Mucosa of gallbladder (tissue), 1 donor: Measurements from ENCODE around the gene RCN2. TPM values are rescaled to one million over a fixed set of nuclear protein-coding genes. Genes with fewer than 3 reads are reported as not detected.
A peak's percentile ranks its signal among the peaks of the same experiment; 100 is the strongest.
"Not testable (repeated sequence)": the region's sequence is repeated elsewhere in the genome, so short reads cannot be mapped to it uniquely, and the experiment has no call there.

ENCODE experiments used
- DNase-seq: peaks from one replicate; pipeline ENCODE4 v3.0.0-alpha.2; 2020; ENCODE audit warnings: low spot score
- total RNA-seq: library from RNA; stranded (reverse); gene quantifications from one replicate; pipeline ENCODE4 v1.2.1, GENCODE V29; 2021
- donor health status: DM: no; HTN: no; CAD: no.

RCN2 gene
- total RNA-seq = 34.3 TPM

DNA sequence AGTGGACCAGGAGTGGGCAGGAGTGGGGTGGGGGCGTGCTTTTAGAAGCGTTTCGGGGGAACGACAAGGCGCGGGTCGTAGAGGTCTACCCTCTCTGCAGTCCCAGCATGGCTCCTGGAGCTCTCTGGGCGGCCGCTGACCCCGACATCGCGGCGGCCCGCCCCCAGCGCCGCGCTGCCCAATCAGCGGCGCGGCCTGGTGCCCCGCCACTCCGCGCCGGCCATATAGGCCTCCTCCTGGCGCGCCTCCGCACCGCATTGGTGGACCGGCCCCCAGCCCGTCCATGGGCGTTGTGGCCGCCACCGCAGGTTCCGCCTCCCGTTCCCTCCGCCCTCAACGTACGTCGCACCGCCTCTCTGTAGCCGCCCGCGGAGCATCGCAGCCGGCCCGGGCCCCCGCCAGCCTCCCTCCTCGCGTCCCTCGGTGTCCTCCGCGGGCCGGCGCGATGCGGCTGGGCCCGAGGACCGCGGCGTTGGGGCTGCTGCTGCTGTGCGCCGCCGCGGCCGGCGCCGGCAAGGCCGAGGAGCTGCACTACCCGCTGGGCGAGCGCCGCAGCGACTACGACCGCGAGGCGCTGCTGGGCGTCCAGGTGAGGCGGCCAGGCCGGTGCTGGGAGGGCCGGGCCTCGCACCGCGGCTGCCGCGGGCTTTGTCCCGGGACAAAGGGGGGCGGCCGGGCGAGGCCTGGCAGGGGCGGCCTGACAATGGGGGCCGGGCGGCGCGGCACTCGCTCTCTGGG lies at the start of gene RCN2:
TSS of gene RCN2 (plus strand) at position 353 of the 738 bp plus-strand sequence. CDS start at position 446, 93 bp downstream.
- DNase-seq = peak; percentile 96

GRCh38 chr15:76885212-76885611 lies 46.3 kb upstream of the RCN2 start:
- no peak for DNase-seq

DNA sequence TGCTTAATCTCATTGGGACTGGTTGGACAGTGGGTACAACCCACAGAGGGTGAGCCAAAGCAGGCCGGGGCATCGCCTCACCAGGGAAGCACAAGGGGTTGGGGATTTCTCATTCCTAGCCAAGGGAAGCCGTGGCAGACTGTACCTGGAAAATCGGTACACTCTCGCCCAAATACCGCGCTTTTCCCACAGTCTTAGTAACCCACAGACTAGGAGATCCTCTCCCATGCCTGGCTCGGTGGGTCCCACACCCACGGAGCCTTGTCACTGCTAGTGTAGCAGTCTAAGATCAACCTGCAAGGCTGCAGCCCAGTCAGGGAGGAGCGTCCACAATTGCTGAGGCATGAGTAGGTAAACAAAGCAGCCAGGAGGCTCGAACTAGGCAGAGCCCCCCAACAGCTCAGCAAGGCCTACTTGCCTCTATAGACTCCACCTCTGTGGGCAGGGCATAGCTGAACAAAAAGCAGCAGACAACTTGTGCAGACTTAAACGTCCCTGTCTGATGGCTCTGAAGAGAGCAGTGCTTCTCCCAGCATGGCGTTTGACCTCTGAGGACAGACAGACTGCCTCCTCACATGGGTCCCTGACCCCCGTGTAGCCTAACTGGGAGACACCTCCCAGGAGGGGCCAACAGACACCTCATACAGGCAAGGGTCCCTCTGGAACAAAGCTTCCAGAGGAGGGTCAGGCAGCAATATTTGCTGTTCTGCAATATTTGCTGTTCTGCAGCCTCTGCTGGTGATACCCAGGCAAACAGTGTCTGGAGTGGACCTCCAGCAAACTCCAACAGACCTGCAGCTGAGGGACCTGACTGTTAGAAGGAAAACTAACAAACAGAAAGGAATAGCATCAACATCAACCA lies 44.0 kb upstream of the RCN2 start:
- not testable (repeated sequence) for DNase-seq

DNA sequence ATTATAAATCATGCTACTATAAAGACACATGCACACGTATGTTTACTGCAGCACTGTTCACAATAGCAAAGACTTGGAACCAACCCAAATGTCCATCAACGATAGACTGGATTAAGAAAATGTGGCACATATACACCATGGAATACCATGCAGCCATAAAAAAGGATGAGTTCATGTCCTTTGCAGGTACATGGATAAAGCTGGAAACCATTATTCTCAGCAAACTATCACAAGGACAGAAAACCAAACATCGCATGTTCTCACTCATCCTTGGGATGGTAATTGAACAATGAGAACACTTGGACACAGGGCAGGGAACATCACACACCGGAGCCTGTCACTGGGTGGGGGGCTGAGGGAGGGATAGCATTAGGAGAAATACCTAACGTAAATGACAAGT lies 38.7 kb upstream of the RCN2 start:
- not testable (repeated sequence) for DNase-seq

DNA sequence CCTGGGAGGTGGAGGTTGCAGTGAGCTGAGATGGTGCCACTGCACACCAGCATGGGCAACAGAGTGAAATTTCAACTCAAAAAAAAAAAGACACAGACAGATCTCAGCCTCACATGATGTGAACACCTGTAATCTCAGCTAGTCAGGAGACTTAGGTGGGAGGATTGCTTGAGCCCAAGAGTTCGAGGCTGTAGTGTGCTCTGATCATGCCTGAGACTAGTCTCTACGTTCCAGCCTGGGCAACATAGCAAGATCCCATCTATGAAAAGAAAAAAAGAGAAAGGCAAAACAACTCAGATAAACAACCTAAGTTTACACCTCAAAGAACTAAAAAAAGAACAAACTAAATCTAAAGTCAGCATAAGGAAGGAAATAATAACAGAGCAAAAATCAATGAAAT lies 37.4 kb upstream of the RCN2 start:
- no peak for DNase-seq

GRCh38 chr15:76898102-76898501 lies 33.4 kb upstream of the RCN2 start:
- no peak for DNase-seq

- DNase-seq = not testable (repeated sequence)
These were observed 32.2 kb upstream of the RCN2 start for GRCh38 chr15:76899176-76899930.

DNA sequence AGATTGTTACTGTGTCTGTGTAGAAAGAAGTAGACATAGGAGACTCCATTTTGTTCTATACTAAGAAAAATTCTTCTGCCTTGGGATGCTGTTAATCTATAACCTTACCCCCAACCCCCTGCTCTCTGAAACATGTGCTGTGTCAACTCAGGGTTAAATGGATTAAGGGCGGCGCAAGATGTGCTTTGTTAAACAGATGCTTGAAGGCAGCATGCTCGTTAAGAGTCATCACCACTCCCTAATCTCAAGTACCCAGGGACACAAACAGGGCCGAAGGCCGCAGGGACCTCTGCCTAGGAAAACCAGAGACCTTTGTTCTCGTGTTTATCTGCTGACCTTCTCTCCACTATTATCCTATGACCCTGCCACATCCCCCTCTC lies 31.6 kb upstream of the RCN2 start:
- not testable (repeated sequence) for DNase-seq

DNA sequence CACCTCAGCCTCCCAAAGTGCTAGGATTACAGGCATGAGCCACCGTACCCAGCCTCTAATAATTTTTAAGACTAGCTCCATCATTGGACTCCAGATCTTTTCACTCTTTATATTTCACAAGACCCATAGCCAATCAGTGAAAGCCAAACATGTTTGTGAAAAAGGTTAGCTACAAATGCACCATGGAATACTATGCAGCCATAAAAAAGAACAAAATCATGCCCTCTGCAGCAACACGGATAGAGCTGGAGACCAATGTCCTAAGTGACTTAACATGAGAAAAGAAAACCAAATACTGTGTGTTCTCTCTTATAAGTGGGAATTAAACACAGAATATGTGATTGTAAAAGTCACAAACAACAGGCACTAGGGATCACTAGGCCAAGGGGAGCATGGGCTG lies 29.6 kb upstream of the RCN2 start:
- DNase-seq = no peak

GRCh38 chr15:76903251-76903681 lies 28.3 kb upstream of the RCN2 start:
- no peak for DNase-seq

DNA sequence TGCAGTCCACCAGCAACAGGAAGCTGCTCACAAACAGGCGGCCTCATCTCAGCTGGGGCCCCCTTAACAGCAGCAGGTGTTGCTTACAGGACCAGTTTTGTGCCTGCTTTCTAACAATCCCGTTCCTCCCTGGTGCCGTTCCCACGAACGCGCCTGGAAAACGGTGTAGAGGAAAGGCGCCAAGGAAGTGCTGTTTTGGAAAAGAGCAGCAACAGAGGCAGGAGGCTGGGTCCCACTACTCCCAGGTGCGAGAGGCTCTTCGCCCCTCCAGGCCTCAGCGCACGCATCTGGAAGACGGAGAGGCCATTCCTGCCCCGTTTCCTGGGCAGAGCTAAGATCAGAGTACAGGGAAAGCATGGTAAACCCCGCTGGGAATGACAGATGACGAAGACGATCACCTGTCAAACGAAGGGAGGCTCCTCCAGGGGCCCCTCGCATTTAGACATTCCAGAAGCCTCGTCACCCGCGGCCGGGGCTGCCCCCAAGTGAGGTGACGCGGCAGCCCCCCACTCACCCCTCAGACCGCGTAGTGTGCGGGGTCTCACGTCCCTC lies 27.0 kb upstream of the RCN2 start:
- no peak for DNase-seq

GRCh38 chr15:76905013-76905839 lies 26.3 kb upstream of the RCN2 start, which contains the start of gene SCAPER:
SCAPER (minus strand) TSS chr15:76905340; CDS start chr15:76883817, 21,523 bp downstream.
- peak; percentile 93 for DNase-seq

DNA sequence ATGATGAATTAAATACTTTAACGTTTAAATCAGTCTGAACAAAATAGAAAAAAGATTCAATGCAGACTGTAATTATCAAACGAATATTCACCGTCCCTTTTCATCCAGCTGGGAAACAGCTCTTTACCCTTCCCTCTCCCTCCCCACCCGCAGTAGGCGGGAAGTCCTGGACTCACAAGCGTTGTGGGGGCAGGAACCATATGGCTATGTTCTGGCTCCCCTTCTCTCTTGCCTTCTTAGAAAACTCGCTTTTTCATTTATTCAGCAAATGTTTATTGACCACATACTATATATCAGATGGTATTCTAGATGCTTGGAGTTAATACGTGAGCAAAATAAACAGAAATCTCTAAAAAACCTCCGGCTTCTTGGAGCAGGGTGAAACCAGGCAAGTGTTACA lies 25.7 kb upstream of the RCN2 start:
- no peak for DNase-seq

GRCh38 chr15:76912430-76912829 lies 19.1 kb upstream of the RCN2 start:
- no peak for DNase-seq

- no peak for DNase-seq
These were observed 17.8 kb upstream of the RCN2 start for GRCh38 chr15:76913737-76914136.

DNA sequence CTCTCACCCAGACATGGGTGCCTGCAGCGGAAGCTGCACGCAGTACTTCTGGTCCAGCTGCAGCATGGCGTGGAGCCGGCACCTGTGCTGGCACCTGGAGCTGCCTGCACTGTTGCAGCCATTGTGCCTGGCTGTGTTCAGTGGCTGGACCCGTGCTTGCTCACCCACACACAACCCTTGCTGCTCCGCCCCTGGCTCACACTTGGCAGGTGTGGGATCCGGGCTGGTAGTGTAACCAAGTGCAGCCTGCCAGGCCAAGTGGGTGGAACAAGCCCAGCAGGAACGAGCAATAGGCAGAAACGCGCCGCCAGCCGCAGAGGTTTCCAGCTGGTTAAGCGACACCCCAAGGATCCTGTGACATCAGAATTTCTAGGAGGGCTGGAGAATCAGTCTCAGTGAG lies 15.2 kb upstream of the RCN2 start:
- DNase-seq = no peak

- no peak for DNase-seq
These were observed 3.3 kb upstream of the RCN2 start for GRCh38 chr15:76928201-76928600.

GRCh38 chr15:76929011-76929760 lies 2.4 kb upstream of the RCN2 start:
- DNase-seq = no peak

- no peak for DNase-seq
These were observed 635 bp upstream of the RCN2 start for GRCh38 chr15:76930831-76931396.
